NCI-H510A treated with DMSO at 0.1 percent for 48 hours (cell line): ENCODE data around the gene AQR.
"Not testable (repeated sequence)": the region's sequence is repeated elsewhere in the genome, so short reads cannot be mapped to it uniquely, and the experiment has no call there.

Experiments
- DNase-seq: peaks from one replicate; lab custom pipeline; 2025; lab: John Stamatoyannopoulos, UW

Gene AQR

DNA sequence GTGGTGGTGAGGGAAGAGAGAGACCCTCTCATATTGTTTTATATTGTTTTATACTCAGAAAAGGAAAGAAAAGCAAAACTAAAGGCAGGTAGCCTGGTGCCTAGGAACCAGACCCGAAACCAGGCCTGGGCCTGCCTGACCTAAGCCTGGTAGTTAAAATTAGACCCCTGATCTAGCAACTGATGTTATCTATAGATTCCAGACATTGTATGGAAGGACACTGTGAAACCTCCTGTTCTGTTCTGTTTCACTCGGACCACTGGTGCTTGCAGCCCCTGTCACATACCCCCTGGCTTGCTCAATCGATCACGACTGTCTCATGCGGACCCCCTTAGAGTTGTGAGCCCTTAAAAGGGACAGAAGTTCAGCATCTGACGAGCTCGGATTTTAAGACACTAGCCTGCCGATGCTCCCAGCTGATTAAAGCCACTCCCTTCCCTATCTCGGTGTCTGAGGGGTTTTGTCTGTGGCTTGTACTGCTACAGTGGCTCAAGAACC, 156.6 kb downstream of the AQR start:
- DNase-seq, result not testable (repeated sequence)

DNA sequence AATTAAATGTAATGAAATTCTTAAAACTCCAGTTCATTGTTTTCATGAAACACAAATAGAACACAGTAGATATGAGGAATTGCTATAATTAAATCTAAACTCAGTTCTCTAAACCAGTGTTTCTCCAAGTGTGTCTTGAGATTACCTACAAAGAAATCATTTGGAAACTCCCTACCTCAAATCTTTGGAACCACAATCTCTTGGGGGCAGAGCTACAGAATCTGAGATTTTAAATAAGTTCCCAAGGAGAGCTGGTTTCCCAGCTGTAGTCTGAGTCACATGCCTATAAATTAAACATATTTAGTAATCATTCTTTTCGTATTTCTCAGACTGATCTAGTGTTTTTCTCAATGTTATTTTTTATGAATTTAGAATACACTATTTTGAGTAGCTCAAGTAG, 157.2 kb downstream of the AQR start:
- DNase-seq, result no peak

DNA sequence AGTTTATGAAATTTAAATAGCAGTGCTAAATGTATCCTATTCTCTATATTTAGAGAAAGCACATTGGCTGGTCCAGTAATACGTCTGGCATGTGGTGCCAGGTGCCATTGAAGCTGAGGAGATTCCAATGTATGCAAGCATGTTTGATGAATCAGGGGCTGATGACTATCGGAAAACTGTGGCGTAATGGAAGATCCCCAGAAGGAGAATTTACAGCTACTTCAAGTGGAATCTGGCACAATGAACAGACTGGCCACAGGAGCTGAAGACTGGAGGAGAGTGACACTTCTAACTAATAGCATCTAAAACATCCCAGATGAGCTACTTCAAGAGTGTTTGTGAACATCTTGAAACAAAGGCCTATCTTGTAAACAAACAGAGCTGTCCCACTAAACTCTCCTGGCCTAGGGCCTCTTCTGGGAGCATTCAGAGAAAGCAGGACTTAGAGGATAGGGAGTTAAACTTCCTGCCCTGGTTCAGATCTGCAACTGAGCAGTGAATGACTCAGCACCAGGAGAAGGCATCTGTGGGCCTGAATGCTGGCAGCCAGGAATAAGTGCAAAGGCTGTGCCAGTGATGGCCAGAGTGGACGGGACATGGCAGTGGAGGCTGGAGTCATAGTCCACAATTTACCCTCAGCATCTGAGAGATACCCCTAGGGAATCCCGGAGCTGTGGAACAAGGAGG, 159.0 kb downstream of the AQR start:
- DNase-seq, result no peak

DNA sequence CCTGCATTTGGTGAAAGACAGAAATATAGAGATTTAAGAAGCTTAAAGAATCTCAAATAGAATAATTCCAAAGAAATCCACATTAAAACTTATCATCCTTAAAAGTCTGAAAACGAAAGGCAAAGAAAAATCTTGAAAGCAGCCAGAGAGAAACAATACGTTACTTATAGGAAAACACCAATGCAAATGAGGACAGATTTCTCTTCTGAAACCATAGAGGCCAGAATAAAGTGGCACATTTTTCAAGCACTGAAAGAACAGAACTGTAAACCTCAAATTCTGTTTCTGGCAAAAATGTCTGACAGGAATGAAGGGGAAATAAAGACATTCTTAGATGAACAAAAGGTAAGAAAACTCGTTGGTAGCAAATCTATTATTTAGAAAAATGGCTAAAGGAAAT, 160.4 kb downstream of the AQR start:
- no peak for DNase-seq

DNA sequence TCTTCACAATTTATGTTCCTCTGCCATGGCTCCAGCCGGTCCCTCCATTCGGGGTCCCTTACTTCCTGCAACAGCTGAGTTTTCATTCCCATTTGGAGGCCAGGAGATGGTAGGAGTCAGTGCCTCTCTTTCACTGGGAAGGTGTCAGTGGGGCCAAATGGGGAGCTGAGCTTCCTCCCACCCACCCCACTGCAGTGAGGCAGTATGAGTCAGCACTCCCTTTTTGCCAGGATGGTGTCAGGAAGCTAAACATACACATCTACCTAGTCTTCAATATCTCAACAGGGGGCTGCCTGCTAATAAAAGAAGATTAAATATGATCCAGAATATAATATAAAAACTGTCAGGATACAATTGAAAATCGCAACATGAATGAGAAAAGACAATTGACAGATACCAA, 161.5 kb downstream of the AQR start:
- DNase-seq, result no peak

DNA sequence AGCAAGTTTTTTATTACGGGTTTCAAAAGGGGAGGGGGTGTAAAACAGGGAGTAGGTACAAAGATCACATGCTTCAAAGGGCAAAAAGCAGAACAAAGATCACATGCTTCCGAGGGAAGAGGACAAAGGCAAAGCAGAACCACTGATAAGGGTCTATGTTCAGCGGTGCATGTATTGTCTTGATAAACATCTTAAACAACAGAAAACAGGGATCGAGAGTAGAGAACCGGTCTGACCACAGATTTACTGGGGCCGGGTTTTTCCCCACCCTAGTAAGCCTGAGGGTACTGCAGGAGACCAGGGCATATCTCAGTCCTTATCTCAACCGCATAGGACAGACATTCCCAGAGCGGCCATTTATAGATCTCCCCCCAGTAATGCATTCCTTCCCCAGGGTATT, 162.3 kb downstream of the AQR start:
- not testable (repeated sequence) for DNase-seq

DNA sequence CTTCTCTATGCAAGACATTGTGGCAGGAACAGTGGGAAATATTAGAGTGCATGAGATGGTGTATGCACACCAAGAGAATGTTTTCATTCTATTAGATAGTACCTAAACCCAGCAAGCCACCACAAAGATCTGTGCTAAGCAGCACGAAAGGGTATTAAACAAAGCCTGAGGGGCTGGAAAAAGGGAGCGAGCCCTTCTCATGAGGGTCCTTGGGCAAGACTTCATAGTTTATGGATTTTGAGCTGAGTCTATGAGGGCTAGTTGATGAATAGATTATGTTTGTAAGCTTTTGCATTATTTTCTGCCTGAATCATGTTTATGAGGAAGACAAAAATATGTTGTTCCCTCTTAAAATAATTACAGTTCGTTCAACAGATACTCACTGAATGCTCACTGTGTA, 164.8 kb downstream of the AQR start:
- no peak for DNase-seq

DNA sequence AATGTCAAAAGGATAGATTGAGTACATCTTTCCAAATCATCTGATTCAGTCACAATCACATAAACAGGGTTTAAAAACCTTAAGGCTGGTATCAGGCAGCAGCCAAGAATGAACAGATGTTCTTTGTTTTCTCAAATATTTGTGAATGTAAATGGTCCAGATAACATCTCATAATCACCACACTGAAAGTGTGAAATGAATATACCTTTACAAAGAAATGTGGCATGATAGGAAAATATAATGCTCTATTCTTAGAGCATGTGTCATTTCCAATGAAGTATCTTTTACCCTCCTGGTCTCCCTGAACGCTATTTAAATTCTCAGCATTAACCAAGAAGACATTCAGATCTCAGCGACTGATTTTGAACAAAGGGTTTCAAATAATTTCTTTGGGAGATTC, 165.4 kb downstream of the AQR start:
- no peak for DNase-seq

DNA sequence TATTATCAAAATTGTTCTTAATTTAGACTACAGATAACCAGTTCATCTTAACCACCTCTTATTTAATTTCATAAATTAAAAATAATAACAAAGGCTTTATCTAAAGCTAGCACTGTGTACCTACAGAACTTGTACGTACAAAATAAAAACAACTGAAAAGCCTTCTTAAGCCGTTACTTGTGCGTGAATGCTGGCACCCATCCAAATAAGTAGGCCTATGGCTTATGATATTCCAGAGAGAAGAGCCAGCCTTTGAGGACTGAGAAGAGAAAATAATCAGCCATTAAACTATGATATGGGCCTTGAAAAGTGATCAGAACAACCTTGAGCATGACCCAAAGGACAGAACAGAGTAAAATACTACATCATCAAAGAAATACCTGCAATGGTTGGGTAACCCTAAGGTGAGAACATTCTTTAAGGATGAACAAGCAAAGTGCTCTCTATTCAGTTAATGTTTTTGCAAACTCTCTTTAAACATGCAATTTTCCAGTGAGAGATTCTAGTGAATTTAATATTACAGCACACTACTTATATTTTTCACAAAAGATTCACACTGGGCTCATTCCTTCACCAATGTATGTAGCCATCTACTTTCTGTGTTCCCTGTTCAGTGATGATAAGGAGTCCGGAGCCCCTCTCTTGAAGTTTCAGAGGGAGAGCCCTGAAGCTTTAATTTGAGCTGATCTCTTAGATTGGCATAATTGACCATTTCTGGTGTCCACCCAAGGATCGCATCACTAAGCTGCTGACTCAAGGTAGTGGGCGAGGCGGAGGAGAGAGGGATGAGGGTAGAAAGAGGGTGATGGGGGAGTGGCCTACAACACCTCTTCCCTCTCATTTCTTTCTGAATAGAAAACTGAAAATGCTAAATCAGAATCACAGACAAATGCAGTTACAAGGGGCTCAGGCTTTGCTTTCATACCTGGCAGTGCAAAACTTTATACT, 166.5 kb downstream of the AQR start:
- no peak for DNase-seq

DNA sequence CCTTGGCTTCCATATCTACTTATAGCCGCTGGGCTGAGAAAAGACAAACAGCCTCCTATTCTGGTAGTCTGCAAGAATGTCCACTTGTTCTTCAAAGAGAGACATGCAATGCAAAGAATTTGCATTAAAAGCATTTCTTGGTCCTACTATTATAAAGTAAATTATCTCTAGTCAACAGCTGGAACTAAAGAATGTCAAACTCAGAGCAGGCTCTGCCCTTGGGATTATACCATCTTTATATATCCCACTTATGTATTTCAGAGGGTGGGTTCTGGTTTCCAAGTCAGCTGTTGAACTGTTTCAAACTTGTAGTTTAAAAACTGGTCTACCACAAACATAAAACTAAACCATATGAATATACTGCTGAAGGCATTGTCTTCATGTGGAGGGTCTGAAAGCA, 167.2 kb downstream of the AQR start:
- DNase-seq, result no peak
